Ramos (cell line): ENCODE measurements around the gene CDCA7.
"Not testable (repeated sequence)": the region's sequence is repeated elsewhere in the genome, so short reads cannot be mapped to it uniquely, and the experiment has no call there.

Experiments
- in situ Hi-C: fragments of 300-500 bp; cut with MboI; formaldehyde crosslinking; loops from one replicate; pipeline ENCODE4 v1.14.3; 2022; ENCODE audit warnings: low sequenced_read_pairs; ENCODE audit not compliant: unreplicated experiment

Gene CDCA7

DNA sequence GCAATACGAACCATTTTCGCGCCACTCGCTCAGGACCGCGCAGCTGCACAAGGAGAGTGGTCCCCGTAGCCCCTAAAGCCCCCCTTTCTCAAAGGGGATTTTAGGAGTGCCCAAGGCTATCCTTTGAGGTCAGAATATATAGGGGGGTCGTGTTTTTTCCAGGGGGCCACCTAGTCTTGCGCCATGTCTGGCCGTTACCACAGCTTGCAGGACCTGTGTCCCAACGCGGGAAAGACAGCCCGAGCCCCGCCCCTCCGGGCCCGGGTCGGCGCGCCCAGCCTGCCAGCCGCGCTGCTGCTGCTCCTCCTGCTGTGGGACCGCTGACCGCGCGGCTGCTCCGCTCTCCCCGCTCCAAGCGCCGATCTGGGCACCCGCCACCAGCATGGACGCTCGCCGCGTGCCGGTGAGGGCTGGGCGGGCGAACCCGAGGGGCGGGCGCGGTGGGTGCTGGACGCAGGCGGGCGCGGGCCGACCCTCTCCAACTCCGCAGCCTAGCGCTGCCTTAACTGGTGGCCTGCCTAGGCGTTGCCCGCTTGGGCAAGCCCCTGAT, at the start of gene CDCA7:
CDCA7 (plus strand) TSS at position 291 of the 550 bp plus-strand sequence; CDS start at position 383, 92 bp downstream.
- in situ Hi-C loops: no loop called here

DNA sequence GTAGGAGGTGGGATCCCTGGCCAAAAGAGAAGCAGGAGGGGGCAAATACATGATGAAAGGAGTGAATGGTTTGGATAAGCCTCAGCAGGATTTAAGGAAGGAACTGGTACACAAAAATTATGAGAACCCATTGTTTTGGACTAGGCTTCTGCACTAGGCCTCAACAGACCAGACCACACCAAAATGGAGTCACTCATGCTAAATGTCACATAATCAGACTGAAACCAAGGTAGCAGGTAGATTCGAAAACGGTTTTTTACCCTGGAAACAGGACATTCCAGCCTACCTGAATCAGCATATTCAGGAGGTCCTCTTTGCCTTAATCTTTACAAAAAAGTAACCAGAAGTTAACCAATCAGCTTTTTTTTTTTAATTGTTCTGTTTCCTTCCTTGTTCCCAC, 49.4 kb upstream of the CDCA7 start:
- in situ Hi-C loops: no loop called here

DNA sequence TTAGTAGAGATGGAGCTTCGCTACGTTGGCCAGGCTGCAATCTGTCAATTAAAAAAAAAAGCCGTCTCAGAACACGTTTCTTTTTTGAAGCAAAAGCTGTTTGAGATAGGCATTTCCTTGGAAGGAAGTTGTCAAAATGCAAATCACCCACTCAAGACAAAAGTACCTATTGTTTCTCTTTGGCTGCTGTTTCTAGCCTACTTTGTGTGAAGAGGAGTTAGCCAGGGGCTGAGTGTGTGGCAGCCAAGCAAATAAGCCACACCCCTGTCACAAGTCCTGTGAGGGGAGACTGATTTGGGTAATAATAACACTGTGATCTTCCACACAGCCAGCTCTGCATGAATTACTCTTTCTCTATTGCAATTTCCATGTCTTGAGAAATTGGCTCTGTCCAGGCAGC, 47.4 kb upstream of the CDCA7 start:
- in situ Hi-C loops: no loop called here

GRCh38 chr2:173309370-173309769, 45.3 kb upstream of the CDCA7 start:
- in situ Hi-C loops: not testable (repeated sequence)

GRCh38 chr2:173311844-173312606, 42.6 kb upstream of the CDCA7 start:
- in situ Hi-C loops: no loop called here

GRCh38 chr2:173323371-173323770, 31.3 kb upstream of the CDCA7 start:
- in situ Hi-C loops: no loop called here

DNA sequence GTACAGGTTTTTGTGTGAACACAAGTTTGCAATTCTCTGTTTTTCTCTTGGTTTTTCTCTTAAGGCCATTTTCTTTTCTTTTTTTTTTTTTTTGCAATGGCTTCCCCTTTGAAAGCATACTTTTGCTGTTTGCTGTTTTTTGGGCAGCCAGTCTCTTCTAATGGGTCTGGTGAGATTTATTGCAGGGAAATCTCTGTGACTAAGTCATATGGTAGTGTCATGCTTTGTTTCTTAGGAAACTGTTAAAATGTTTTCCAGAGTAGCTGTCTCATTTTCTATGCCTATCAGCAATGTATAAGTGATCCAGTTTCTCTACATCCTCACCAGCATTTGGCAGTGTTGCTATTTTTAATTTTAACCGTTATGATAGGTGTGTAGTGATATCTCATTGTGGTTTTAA, 27.9 kb upstream of the CDCA7 start:
- in situ Hi-C loops: no loop called here

DNA sequence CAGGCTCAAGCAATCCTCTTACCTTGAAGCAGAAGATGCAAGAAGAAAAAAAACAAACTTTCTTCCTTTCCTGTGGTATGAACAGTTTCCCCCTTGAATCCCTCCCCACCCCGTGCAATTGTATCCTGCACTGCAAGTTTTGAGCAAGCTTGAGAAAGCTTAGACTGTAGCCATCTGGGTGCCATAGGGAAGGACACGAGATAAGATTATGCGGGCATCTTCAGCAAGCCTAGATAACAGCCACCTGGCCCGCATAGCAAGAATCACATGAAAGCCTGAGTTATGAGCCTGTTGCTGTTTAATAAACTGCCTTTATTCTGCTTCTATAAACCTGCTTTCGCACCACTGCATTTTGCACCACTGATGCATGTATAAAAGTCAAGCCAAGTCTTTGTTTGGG, 27.3 kb upstream of the CDCA7 start:
- in situ Hi-C loops: no loop called here

DNA sequence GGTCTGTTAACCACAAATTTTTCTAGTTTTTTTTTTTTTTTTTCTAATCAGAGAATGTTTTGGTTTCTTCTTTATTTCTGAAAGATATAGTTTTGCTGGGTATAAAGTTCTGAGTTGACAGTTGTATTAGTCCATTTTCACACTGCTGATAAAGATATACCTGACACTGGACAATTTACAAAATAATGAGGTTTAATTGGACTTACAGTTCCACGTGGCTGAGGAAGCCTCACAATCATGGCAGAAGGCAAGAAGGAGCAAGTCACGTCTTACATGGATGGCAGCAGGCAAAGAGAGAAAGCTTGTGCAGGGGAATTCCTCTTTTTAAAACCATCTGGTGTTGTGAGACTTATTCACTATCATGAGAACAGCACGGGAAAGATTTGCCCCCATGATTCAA, 21.7 kb upstream of the CDCA7 start:
- in situ Hi-C loops: not testable (repeated sequence)

DNA sequence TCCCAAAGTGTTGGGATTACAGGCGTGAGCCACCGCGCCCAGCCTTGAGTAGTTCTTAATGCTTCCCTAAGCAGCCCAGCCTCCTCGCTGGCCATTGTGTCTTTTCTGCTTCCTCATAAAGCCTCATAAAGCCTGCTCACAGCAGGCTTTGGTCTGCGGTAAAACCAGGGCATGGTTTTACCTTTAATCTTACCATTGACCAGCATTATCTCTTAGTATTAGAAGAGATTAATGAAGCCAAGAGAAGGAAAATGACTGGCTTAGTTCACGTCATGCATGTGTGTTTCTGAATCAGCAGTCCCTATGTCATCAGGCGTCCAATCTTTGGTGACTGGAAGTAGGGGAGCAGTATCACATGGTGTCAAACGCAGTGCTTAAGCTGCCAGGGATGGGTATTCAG, 14.9 kb upstream of the CDCA7 start:
- in situ Hi-C loops: no loop called here

- in situ Hi-C loops: no loop called here
These were observed 10.8 kb upstream of the CDCA7 start for GRCh38 chr2:173343921-173344320.

DNA sequence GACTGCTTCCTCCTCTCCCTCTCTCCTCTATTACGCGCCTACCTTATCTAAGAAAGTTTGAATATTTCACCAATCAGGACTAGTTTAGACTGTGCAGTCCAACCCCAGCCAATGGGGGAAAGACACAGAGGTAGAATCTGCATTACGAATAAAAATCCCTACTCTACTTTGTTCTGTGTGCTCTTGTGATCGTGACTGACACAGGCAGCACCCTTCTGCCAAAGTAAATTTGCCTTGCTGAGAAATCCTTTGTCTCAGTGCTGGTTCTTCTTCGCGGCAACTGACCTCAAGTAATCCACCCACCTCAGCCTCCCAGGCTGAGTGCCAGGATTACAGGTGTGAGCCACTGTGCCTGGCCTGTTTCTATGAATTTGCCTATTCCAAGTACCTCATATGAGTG, 8.6 kb upstream of the CDCA7 start:
- in situ Hi-C loops: no loop called here

- in situ Hi-C loops: no loop called here
These were observed 7.1 kb upstream of the CDCA7 start for GRCh38 chr2:173347305-173348168.

DNA sequence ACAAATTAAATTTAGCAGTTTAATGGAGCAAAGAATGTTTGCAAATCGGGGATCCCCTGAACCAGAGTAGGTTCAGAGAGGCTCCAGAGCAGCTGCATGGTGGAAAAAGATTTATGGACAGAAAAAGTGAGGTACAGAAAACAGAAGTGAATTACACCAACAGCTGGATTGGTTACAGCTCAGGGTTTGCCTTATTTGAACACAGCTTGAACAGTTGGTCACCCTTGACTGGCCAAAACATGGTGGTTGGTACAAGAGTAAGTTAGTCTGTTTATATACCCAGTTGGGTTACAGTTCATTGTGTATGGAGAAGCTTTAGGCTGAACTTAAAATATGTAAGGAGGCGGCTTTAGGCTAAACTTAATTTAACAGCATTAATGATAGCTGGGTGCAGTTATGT, 5.4 kb upstream of the CDCA7 start:
- in situ Hi-C loops: no loop called here

DNA sequence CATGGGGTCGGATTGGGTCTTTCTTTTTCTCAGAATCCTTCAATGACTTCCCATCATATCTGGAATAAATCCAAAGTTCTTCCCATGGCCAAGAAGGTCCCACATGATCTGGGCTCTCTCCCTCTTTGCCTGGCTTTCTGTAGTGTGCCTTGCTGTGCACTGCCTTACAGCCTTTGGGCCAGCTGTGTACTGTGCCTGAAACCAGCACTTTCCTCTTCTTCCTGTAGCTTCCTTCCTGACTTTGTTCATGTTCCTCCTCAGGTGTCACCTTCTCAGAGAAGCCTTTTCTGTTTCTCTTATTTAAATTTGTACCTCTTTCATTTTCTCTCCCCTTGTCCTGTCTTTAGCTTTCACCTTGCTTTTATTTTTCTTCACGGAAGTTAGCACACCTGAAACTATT, 4.3 kb upstream of the CDCA7 start:
- in situ Hi-C loops: no loop called here

- in situ Hi-C loops: no loop called here
These were observed 2.8 kb upstream of the CDCA7 start for GRCh38 chr2:173351879-173352278.

GRCh38 chr2:173353556-173353955, 1.1 kb upstream of the CDCA7 start:
- in situ Hi-C loops: no loop called here

DNA sequence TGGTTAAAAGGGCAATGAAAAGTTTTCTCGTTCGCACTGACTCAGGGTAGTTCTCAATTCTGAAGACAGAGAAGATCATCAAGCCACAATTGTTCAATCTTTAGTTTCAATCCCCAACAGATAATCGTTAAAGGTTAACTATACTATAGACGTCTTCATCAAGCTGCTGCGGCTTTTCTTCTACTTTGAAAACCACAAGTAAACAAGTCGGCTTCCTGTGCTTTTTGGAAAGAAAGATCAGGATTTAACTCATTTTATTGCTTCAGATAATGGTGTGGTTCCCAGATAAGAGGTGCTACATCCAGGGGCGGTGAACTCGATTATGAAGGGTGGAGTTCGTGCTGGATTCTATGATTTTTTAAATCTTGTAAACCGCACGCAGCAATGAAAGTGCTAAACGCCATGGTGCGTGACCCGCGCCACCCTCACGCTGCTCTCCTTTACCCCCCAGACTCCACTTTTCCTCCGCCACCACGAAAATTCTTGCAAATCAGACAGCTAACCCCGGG, 545 bp upstream of the CDCA7 start:
- in situ Hi-C loops: no loop called here

DNA sequence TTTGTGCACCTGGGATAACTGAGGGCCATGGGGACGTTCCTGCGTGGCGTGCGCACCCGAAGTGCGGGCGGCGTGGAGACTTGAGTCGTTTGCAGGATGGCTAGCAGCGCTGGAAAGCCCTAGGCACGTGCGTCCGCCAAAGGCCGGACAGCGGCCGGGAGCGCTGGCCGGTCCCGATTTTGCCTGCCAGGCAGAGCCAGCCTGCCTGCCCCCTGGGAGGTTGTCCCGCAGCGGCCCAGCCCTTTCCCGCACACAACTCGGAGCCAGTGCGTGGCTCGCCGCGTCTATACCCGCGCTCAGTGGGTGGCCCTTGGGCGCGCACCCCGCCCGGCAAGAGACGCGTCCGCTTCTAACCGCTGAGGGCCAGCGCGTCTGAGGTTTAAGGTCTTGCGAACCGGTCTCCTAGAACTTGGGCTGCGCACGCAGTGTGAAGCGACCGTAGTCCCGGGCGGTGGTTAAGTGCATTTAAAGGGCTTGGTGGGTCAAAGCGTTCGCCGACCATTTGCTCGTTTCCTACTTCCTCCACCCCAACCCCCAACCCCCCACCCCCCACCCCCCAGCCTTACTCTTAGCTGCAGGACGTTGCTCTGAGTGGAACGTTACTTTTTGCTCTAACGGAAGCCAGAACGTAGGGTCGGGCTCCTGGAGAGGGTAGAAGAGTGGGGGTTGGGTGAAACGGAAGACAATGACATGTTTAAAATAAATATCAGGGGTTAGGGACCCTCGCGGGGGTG, 627 bp downstream of the CDCA7 start:
- in situ Hi-C loops: no loop called here

GRCh38 chr2:173355866-173356508, 1.3 kb downstream of the CDCA7 start:
- in situ Hi-C loops: no loop called here
